ENCODE data around the gene DEDD2.

DNA sequence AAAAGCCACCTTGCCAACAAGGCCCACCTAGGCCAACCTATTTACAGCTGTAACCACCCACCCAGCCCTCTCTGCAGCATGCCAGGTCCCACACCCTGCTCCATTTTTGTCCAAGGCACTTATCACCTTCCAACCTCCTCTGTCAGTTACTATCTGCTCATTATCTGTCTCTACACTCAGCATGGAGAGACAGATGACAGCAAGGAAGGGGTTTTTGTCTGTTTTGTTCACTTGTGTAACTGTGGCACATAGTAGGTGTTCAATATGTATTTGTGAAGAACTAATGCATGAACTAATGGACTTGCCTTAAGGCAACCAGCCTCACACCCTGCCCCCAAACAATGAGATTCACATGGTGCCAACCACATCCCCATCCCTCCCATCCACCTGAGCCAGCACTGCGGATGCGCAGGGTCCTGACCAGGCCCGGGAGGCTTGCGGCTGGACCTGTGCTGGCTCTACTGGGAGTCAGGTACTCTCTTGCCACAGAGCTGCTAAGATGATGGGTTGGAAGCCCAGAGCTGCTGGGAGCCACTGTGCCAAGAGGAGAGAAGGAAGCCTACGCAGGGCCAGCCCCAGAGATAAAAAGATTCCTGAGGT is 17.3 kb downstream of the DEDD2 start:
- TF ChIP-seq, protein P1, sequence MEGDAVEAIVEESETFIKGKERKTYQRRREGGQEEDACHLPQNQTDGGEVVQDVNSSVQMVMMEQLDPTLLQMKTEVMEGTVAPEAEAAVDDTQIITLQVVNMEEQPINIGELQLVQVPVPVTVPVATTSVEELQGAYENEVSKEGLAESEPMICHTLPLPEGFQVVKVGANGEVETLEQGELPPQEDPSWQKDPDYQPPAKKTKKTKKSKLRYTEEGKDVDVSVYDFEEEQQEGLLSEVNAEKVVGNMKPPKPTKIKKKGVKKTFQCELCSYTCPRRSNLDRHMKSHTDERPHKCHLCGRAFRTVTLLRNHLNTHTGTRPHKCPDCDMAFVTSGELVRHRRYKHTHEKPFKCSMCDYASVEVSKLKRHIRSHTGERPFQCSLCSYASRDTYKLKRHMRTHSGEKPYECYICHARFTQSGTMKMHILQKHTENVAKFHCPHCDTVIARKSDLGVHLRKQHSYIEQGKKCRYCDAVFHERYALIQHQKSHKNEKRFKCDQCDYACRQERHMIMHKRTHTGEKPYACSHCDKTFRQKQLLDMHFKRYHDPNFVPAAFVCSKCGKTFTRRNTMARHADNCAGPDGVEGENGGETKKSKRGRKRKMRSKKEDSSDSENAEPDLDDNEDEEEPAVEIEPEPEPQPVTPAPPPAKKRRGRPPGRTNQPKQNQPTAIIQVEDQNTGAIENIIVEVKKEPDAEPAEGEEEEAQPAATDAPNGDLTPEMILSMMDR (IDR thresholded peaks at IDR 0.05), result no peak
- TF ChIP-seq POLR2A (IDR thresholded peaks at IDR 0.05), result no peak

Measured in thyroid gland (tissue), 4 donors.